Kidney (tissue), 14 donors: ENCODE data around the gene WDR7. TPM values are rescaled to one million over a fixed set of nuclear protein-coding genes. Genes with fewer than 3 reads are reported as not detected.

Experiments
- DNase-seq, 5 donors: peaks; one replicate each; pipeline ENCODE4 v3.0.0-alpha.2; 2013 to 2020
- FAIRE-seq: peaks from 2 replicates; lab custom pipeline; 2012; peaks lifted over from hg19 to GRCh38; lab: Jason Lieb, UNC
- H3K27ac ChIP-seq, 2 donors: one replicate each; pipeline ENCODE4 v1.7.0; 2013; ENCODE audit warnings: low read depth in 2 of 2, low read length in 2 of 2, inconsistent platforms in 1 of 2
- H3K27me3 ChIP-seq: one replicate; pipeline ENCODE4 v1.7.1; 2013; ENCODE audit warnings: low read length, inconsistent platforms; ENCODE audit not compliant: control insufficient read depth, insufficient read depth
- H3K36me3 ChIP-seq, 3 donors: one replicate each; pipeline versions ENCODE4 v1.7.0 to v1.7.1; 2013; ENCODE audit warnings: low read length in 3 of 3, control low read depth in 1 of 3, inconsistent platforms in 1 of 3; ENCODE audit not compliant: insufficient read depth in 3 of 3, control insufficient read depth in 2 of 3
- H3K4me1 ChIP-seq, 3 donors: one replicate each; pipeline versions ENCODE4 v1.7.0 to v1.7.1; 2013; ENCODE audit warnings: low read length in 3 of 3, inconsistent platforms in 1 of 3, low read depth in 1 of 3; ENCODE audit not compliant: control insufficient read depth in 2 of 3, insufficient read depth in 2 of 3
- H3K4me3 ChIP-seq, 3 donors: one replicate each; pipeline versions ENCODE4 v1.7.0 to v1.8.1; 2013; ENCODE audit warnings: low read length in 3 of 3, control low read depth in 1 of 3, inconsistent platforms in 1 of 3
- H3K9ac ChIP-seq, 3 donors: one replicate each; pipeline versions ENCODE4 v1.7.0 to v1.7.1; 2013; ENCODE audit warnings: low read length in 3 of 3, control low read depth in 1 of 3, inconsistent platforms in 1 of 3
- H3K9me3 ChIP-seq, 3 donors: one replicate each; pipeline versions ENCODE4 v1.7.0 to v1.7.1; 2013; ENCODE audit warnings: low read length in 3 of 3, control low read depth in 1 of 3, inconsistent platforms in 1 of 3; ENCODE audit not compliant: control insufficient read depth in 2 of 3, insufficient read depth in 1 of 3
- CTCF ChIP-seq: IDR thresholded peaks from 3 replicates; pipeline ENCODE4 v1.5.1; 2012; ENCODE audit warnings: mild to moderate bottlenecking, moderate library complexity, borderline replicate concordance; ENCODE audit not compliant: insufficient read depth; ENCODE audit errors: extremely low read depth
- intact Hi-C: fragments of 100-400 bp; cut with DNase I; formaldehyde crosslinking; loops from one replicate; pipeline ENCODE4 v1.11.1; 2022
- polyA plus RNA-seq: library from polyadenylated mRNA; stranded (reverse); fragments of 350-450 nt; fragmentation: Illumina TruSeq; extraction: RNeasy Lipid Tissue Mini Kit (QIAGEN cat#74804); gene quantifications from one replicate; pipeline ENCODE4 v1.2.3, GENCODE V29; 2014; ENCODE audit warnings: low read depth, low replicate concordance; ENCODE audit not compliant: insufficient read depth
- total RNA-seq: library from RNA; stranded (reverse); fragmentation: NEBNext Ultra II Directional; extraction: Animal tissue kit (Norgen Biotek cat#: 25700); gene quantifications from one replicate; pipeline ENCODE4 v1.2.1, GENCODE V29; 2021
- donor health status: control.
- donor health status: control.
- donor health status: control.
- donor health status: control.
- donor health status: control.
- donor health status: DM: yes; HTN: yes; CAD: no.
- donor health status: Normal renal cell carcinoma (clear cell type).

WDR7 gene
- total and polyA plus RNA-seq, 2 donors from 2014 or later, result 7.3 to 34.4 TPM

- Histone ChIP-seq H3K9me3 (no peaks in the 10 kb centered on the region), H3K9ac (no peak overlapping the region), H3K27me3 (no peaks in the 10 kb centered on the region), H3K27ac (no peak overlapping the region), H3K4me3 (no peak overlapping the region), H3K36me3 (no peaks in the 10 kb centered on the region), H3K4me1 (no peaks in the 10 kb centered on the region)
- FAIRE-seq, result no peak
- intact Hi-C loops, result no loop called here
- no peak for TF ChIP-seq CTCF
- DNase-seq, result no peak
Measured at GRCh38 chr18:56770873-56771272, 119.7 kb downstream of the WDR7 start.

GRCh38 chr18:56775701-56776100 lies 124.5 kb downstream of the WDR7 start:
- intact Hi-C loops, result no loop called here

GRCh38 chr18:56787390-56787789 lies 136.2 kb downstream of the WDR7 start:
- Histone ChIP-seq H3K27ac (no peak overlapping the region), H3K9me3 (no peaks in the 10 kb centered on the region), H3K36me3 (peaks cover 0 to 2% (median 0%) of the 10 kb centered on the region in 3 donors), H3K4me3 (no peak overlapping the region), H3K4me1 (no peaks in the 10 kb centered on the region), H3K27me3 (no peaks in the 10 kb centered on the region), H3K9ac (no peak overlapping the region)
- TF ChIP-seq CTCF, result no peak
- intact Hi-C loops, result no loop called here
- FAIRE-seq, result no peak
- no peak for DNase-seq

More at GRCh38 chr18:56775701-56776100, 124.5 kb downstream of the WDR7 start:
- no peaks in the 10 kb centered on the region for H3K4me1 ChIP-seq
- no peak overlapping the region for H3K27ac ChIP-seq
- no peak for TF ChIP-seq CTCF
- no peaks in the 10 kb centered on the region for H3K9me3 ChIP-seq
- no peak for FAIRE-seq
- no peak for DNase-seq
- H3K27me3 ChIP-seq, result no peaks in the 10 kb centered on the region
- no peak overlapping the region for H3K4me3 ChIP-seq
- H3K36me3 ChIP-seq, result no peaks in the 10 kb centered on the region
- no peak overlapping the region for H3K9ac ChIP-seq
